Breast epithelium (tissue), 3 donors: Measurements from ENCODE around the gene ARHGDIB.

ENCODE experiments used
- CTCF ChIP-seq, 3 donors: fragments of 450-650 bp; IDR thresholded peaks; one replicate each; pipeline ENCODE4 v1.5.1; 2016 to 2017; ENCODE audit warnings: antibody characterized with exemption in 3 of 3, mild to moderate bottlenecking in 3 of 3, moderate library complexity in 3 of 3
- POLR2A ChIP-seq: fragments of 450-650 bp; IDR thresholded peaks from one replicate; pipeline ENCODE4 v1.6.1; 2016; ENCODE audit warnings: antibody characterized with exemption, mild to moderate bottlenecking, moderate library complexity
- POLR2AphosphoS5 ChIP-seq, 3 donors: sonication (generic); formaldehyde crosslinking; IDR thresholded peaks; one replicate each; pipeline ENCODE4 v1.6.1; 2017; ENCODE audit warnings: antibody characterized with exemption in 3 of 3

- TF ChIP-seq CTCF (IDR thresholded peaks at IDR 0.05) (peak in 1 of 3 donors; percentile 11), POLR2AphosphoS5 (IDR thresholded peaks at IDR 0.05) (peak; percentile 41 to 63 (median 41)), POLR2A (no peak)
Measured at GRCh38 chr12:14892726-14893505, 68.5 kb downstream of the ARHGDIB start.
